Osteocyte (in vitro differentiated cells): ENCODE results near the gene SETX. TPM values are rescaled to one million over a fixed set of nuclear protein-coding genes. Genes with fewer than 3 reads are reported as not detected.

Source experiments
- DNase-seq: peaks from one replicate; pipeline ENCODE4 v3.0.0; 2021; ENCODE audit warnings: mixed read lengths; ENCODE audit not compliant: unreplicated experiment; ENCODE audit errors: extremely low spot score
- H3K27ac Mint-ChIP-seq: one replicate; pipeline ENCODE4 v1.8.0; 2021; ENCODE audit warnings: mild to moderate bottlenecking, mixed read lengths; ENCODE audit not compliant: unreplicated experiment
- H3K27me3 Mint-ChIP-seq: one replicate; pipeline ENCODE4 v1.8.0; 2021; ENCODE audit warnings: mixed read lengths; ENCODE audit not compliant: unreplicated experiment
- H3K36me3 Mint-ChIP-seq: one replicate; pipeline ENCODE4 v1.8.0; 2021; ENCODE audit warnings: mixed read lengths; ENCODE audit not compliant: unreplicated experiment
- H3K4me1 Mint-ChIP-seq: one replicate; pipeline ENCODE4 v1.8.0; 2021; ENCODE audit warnings: mixed read lengths; ENCODE audit not compliant: unreplicated experiment
- H3K4me3 Mint-ChIP-seq: one replicate; pipeline ENCODE4 v1.8.0; 2021; ENCODE audit warnings: mild to moderate bottlenecking, moderate library complexity, mixed read lengths; ENCODE audit not compliant: unreplicated experiment
- H3K9me3 Mint-ChIP-seq: one replicate; pipeline ENCODE4 v1.8.0; 2021; ENCODE audit warnings: mixed read lengths; ENCODE audit not compliant: unreplicated experiment
- CTCF ChIP-seq: fragments of 200-600 bp; sonication (generic); IDR thresholded peaks from 2 replicates; pipeline ENCODE4 v1.5.0; 2021; ENCODE audit warnings: antibody characterized with exemption, mild to moderate bottlenecking, moderate library complexity
- total RNA-seq: library from RNA; stranded (reverse); gene quantifications from 2 replicates; pipeline ENCODE4 v1.2.1, GENCODE V29; 2021

SETX gene
- total RNA-seq, 1 donor from 2014 or later, result 53.6 TPM

DNA sequence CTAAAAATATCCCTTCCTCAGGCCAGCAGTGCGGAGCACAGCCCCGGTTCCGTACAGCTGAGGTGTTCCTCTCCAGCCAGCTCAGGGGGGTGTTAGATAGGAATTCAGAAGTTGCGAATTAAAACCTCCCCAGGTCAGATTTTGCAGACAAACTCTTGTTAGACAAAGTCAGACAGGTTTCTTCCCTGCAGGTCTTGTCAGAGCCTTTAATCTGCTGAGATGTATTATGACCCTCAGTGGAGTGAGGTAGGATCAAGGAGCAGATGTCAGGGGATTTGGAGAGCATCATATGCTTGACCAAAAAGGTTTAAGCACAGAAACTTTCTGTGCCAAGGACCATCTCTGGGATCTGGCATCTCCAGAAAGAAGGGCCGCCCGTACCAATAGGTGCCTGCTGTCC is 132.8 kb downstream of the SETX start:
- no peak for DNase-seq
- Mint-ChIP-seq H3K4me1 (no peaks in the 10 kb centered on the region), H3K27ac (no peak overlapping the region), H3K4me3 (no peak overlapping the region), H3K27me3 (peaks cover 57% of the 10 kb centered on the region), H3K36me3 (no peaks in the 10 kb centered on the region), H3K9me3 (no peaks in the 10 kb centered on the region)
- TF ChIP-seq CTCF, result no peak

GRCh38 chr9:132218208-132218607 is 136.6 kb downstream of the SETX start:
- H3K27ac Mint-ChIP-seq, result no peak overlapping the region
- H3K9me3 Mint-ChIP-seq, result no peaks in the 10 kb centered on the region
- TF ChIP-seq CTCF, result no peak
- H3K4me3 Mint-ChIP-seq, result no peak overlapping the region
- peaks cover 10% of the 10 kb centered on the region for H3K4me1 Mint-ChIP-seq
- H3K27me3 Mint-ChIP-seq, result peaks cover 32% of the 10 kb centered on the region
- no peak for DNase-seq
- H3K36me3 Mint-ChIP-seq, result no peaks in the 10 kb centered on the region

DNA sequence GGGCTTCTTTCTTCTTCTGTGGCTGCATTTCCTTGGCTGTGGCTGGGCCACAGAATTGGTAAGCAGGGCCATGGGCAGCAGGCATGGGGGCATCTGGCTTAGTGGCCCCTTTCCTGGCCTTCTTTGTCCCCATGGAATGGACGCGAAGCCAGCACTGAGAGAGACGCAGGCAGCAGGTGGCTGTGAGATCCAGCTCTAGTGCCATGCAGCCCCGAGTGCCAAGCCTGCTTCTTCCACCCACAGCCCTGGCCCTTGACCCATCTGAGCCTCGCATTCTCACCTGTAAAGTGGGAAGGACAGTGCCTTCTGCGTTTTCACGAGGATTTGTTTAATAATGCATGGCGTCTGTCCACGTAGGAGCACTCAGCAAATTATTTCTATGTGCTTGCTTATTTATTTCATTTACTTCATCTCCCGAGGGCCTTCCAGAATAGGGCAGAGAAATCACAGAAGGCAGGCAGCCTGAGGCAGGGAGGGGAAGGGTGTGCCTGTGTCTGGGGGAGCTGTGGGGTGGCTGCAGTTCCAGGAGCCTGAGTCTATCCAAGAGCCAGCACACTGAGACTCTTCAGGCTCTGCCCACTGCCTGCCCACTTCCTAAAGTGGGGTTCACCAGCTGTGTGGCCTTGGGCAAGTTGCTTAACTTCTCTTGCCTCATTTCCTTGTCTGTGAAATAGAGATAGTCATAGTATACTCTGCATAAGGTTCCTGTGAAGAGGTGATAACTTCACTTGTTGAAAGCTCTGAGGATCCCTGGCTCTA is 137.7 kb downstream of the SETX start:
- Mint-ChIP-seq H3K4me3 (no peak overlapping the region), H3K27ac (no peak overlapping the region)

DNA sequence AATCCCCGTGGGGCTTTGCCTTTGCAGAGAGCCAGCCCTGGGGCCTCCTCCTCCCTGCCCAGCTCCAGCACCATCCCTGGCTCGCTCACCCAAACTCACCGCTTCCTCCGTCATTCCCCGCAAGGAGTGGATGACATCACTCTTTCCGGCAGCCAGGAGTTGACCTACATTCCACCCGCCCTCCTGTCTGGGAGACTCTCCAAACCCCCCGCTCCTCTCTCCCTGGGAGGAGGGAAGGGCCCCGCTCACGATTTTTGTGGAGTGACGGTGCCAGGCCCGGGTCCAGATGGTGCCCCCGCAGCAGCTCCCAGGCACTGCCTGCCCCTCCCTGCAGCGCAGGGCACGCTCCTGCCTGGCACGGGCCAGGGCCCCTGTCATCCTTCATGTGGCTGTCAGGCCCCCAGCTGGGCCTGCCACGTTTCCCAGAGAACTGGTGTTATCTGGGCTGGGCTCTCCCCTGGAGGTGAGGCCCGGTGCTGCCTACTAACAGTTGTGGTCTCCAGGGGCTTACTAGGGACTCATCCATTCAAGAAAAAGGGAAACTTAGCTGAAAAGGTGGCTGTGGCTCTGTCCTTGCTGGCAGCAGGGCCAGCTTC is 140.7 kb downstream of the SETX start:
- no peak overlapping the region for H3K27ac Mint-ChIP-seq

More for the DNA sequence above, 137.7 kb downstream of the SETX start:
- Mint-ChIP-seq H3K27me3 (peaks cover 27% of the 10 kb centered on the region), H3K9me3 (no peaks in the 10 kb centered on the region), H3K36me3 (no peaks in the 10 kb centered on the region), H3K4me1 (peaks cover 10% of the 10 kb centered on the region)
- TF ChIP-seq CTCF, result no peak
- DNase-seq, result no peak

More for the DNA sequence above, 140.7 kb downstream of the SETX start:
- no peak overlapping the region for H3K4me3 Mint-ChIP-seq
- H3K4me1 Mint-ChIP-seq, result peaks cover 10% of the 10 kb centered on the region
- no peaks in the 10 kb centered on the region for H3K36me3 Mint-ChIP-seq
- DNase-seq, result no peak
- H3K9me3 Mint-ChIP-seq, result no peaks in the 10 kb centered on the region
- H3K27me3 Mint-ChIP-seq, result peaks cover 17% of the 10 kb centered on the region
- no peak for TF ChIP-seq CTCF
